Skeletal muscle satellite cell (primary cell): ENCODE measurements around the gene PPP1R1B.

Source experiments
- H3K27me3 ChIP-seq: 2 replicates; pipeline ENCODE4 v1.7.0; 2013; ENCODE audit warnings: low read length; ENCODE audit not compliant: control insufficient read depth, insufficient read depth
- H3K36me3 ChIP-seq: 2 replicates; pipeline ENCODE4 v1.7.0; 2013; ENCODE audit warnings: mild to moderate bottlenecking, control low read depth, low read length; ENCODE audit not compliant: insufficient read depth
- H3K4me1 ChIP-seq: 2 replicates; pipeline ENCODE4 v1.7.0; 2013; ENCODE audit warnings: low read length; ENCODE audit not compliant: control insufficient read depth, insufficient read depth
- H3K4me2 ChIP-seq: 2 replicates; pipeline ENCODE4 v1.7.0; 2013; ENCODE audit warnings: mild to moderate bottlenecking, low read length
- H3K4me3 ChIP-seq: 2 replicates; pipeline ENCODE4 v1.7.0; 2013; ENCODE audit warnings: low read length
- H3K9ac ChIP-seq: 2 replicates; pipeline ENCODE4 v1.7.0; 2013; ENCODE audit warnings: mild to moderate bottlenecking, low read depth, low read length, moderate library complexity
- H3K9me3 ChIP-seq: replicated peaks from 2 replicates; pipeline ENCODE4 v1.7.0; 2013; ENCODE audit warnings: mild to moderate bottlenecking, control low read depth, low read length

Gene PPP1R1B

DNA sequence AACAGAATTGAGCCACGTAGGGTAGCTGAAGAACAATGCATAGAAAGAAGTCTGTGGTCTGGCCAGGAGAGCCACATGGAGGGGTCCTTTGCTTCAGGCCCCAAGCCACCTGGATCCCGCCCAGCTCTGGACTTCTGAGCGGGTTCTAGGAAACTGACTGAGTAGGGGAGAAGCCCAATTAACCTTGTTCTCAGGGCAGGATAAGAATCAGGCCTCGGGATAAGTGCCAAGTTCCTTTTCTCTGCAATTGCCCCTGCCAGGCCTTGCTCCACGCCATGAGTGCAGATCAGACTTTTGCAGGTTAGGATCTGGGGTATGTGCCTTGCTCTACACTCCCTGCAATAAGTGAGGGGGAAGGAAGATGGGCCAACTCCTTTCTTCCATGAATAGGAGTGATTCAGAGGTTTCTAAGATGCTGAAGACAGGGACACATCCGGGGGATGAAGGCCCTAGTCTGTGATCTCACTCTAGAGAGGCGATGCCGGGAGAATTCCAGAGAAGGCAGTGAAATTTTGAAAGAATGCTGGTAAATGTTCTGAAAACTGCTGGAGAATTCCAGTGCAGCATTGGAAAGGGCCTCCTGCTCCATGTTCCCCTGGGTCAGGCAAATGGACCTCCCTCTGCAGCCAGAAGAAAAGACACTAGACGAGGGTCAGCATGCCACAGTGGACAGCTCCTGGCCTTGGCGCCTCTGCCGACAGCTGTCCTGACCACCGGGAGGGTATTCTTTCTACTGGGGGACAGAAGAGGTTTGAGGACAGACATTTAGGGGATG lies 24.8 kb upstream of the PPP1R1B start:
- no peaks in the 10 kb centered on the region for H3K4me1 ChIP-seq
- no peaks in the 10 kb centered on the region for H3K36me3 ChIP-seq
- H3K4me3 ChIP-seq: no peak overlapping the region
- no peak overlapping the region for H3K4me2 ChIP-seq
- peaks cover 97% of the 10 kb centered on the region for H3K27me3 ChIP-seq
- no peak overlapping the region for H3K9ac ChIP-seq
- H3K9me3 ChIP-seq: no peaks in the 10 kb centered on the region

DNA sequence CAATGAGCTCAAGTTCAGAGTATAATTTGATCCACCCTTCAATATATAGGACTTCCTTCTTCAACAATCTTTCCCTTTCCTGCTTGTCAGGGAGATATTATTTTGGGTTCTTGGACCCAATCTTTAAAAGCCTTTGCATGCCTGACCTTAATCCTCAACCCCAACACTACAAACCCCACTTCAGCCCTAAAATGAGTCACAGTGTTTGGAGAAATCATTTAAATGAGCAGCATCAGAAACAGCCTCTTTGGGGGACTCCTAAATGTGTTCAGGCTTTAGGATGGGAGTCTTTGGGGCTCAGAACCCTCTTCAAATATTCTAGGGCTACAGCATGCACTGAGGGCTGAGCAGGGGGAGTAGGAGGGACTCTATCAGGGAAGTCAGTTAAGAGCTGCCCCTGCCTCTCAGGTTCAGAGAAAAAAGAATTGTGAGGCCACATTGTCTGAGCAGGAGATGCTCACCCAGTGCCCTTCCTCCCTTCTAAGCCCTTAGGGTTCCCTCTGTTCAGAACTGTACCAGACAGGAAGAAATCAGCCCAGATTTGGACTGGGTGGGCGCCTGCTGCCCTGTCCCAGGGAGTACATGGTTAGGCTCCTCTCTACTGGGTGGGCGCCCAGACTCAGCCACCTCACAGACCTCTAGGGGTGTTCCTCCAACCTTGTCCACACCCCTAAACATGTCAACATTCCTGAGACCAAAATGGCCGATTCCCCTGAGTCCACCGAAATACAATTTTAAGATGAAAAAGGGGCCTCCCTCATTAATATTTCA lies 24.0 kb upstream of the PPP1R1B start:
- H3K9me3 ChIP-seq: no peaks in the 10 kb centered on the region
- peaks cover 95% of the 10 kb centered on the region for H3K27me3 ChIP-seq
- H3K36me3 ChIP-seq: no peaks in the 10 kb centered on the region
- no peak overlapping the region for H3K4me2 ChIP-seq
- no peak overlapping the region for H3K4me3 ChIP-seq
- H3K4me1 ChIP-seq: no peaks in the 10 kb centered on the region
- no peak overlapping the region for H3K9ac ChIP-seq

DNA sequence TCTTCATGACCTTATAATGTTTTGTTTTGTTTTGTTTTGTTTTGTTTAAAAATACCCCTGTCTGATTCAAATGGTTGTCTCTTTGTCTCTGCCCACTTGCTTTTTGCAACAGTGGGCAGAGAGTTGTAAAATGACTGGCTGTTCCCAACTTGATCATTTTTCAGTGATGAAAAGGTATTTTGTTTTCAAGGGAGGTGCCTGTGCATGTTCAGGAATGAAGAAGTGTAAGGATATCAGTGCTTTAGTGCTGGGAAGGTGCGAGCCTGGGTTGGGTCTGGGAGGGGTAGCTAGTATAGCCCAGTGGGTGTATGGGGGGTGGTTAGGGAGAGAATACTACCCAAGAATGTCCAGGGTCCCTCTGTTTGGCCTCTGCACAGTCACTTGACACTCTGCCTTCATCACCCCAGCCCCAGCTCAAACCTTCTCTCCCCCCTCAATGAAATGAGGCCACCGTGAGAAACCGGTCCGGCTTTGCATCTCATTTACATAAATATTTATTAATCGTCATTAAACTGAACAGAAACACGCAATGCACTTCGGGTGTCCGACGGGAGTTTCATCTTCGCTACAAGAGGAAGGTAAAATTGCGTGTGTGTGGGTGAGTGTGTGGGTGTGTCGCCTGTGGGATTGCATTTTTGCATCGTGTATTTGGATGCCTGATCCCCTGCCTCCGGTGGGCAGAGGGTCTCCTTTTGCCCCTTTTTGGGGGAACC lies 23.3 kb upstream of the PPP1R1B start:
- no peaks in the 10 kb centered on the region for H3K9me3 ChIP-seq
- no peak overlapping the region for H3K4me2 ChIP-seq
- H3K9ac ChIP-seq: no peak overlapping the region
- H3K27me3 ChIP-seq: peaks cover 95% of the 10 kb centered on the region
- H3K36me3 ChIP-seq: no peaks in the 10 kb centered on the region
- H3K4me1 ChIP-seq: no peaks in the 10 kb centered on the region
- no peak overlapping the region for H3K4me3 ChIP-seq

DNA sequence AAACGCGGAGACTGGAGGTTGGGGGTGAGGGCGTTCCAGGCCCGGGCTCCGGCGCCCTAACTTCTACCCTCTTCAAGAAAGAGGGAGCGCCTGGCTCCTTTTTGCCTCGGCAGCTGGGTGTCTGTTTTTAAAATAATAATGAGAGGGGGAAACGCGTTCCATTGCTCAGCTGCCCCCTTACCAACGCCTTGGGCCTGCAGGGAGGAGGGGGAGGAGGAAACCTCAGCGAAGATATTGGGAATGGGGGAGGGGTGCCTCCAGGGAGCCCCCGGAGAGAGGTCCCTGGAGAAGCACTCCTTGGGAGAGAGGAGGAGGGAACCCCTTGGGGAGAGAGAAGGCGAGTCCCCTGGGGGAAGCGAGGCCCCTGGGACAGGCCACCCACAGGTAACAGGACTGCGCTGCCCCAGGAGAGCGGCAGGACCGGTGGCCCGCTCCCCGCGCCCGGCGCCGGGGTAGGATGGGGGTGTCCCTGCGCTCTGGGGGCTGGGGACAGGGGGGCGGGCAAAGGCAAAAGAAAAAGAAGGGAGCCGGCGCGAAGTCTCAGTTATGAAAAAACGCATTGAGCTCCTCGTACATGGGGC lies 21.8 kb upstream of the PPP1R1B start:
- Histone ChIP-seq H3K4me3 (no peak overlapping the region), H3K36me3 (no peaks in the 10 kb centered on the region), H3K4me2 (no peak overlapping the region), H3K9me3 (no peaks in the 10 kb centered on the region), H3K27me3 (peaks cover 95% of the 10 kb centered on the region), H3K4me1 (no peaks in the 10 kb centered on the region), H3K9ac (no peak overlapping the region)

DNA sequence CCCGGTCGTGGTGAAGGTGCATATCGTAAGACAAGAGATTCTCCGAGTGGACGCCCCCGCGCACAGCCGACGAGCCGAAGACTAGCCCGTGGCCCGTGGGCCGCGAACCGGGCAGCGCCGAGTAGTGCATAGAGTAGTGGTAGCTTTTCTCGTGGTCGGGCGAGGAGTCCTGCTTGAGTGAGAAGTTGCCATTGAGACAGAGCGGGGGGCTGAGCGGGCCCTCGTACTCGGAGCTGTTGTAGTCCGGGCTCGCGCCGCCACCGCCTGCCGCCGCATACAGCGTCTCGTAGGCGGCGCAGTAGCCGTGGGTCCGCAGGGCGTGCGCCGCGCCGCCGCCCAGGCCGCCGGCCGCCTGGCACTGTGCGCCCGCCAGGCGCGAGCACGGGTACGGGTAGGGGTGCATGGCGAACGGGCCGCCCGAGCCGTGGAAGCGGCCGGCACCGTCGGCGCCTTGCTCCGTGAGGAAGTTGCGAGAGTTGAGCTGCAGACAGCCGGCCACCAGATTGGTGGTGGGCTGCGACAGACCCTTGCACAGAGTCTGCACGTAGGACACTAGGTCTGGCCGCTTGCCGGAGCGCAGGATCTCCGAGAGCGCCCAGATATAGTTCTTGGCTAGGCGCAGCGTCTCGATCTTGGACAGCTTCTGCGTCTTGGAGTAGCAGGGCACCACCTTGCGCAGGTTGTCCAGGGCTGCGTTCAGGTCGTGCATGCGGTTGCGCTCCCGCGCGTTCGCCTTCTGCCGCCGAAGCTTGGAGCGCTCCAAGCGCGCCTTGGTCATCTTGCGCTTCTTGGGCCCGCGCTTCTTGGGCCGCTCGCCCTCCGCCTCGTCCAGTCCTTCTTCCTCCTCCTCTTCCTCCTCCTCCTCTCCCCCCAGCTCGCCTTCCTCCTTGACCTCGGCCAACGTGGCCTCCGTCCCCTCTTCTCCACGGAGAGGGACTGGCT lies 21.0 kb upstream of the PPP1R1B start:
- H3K9me3 ChIP-seq: no peaks in the 10 kb centered on the region
- H3K4me2 ChIP-seq: no peak overlapping the region
- peaks cover 90% of the 10 kb centered on the region for H3K27me3 ChIP-seq
- no peaks in the 10 kb centered on the region for H3K4me1 ChIP-seq
- no peak overlapping the region for H3K9ac ChIP-seq
- no peak overlapping the region for H3K4me3 ChIP-seq
- H3K36me3 ChIP-seq: no peaks in the 10 kb centered on the region

DNA sequence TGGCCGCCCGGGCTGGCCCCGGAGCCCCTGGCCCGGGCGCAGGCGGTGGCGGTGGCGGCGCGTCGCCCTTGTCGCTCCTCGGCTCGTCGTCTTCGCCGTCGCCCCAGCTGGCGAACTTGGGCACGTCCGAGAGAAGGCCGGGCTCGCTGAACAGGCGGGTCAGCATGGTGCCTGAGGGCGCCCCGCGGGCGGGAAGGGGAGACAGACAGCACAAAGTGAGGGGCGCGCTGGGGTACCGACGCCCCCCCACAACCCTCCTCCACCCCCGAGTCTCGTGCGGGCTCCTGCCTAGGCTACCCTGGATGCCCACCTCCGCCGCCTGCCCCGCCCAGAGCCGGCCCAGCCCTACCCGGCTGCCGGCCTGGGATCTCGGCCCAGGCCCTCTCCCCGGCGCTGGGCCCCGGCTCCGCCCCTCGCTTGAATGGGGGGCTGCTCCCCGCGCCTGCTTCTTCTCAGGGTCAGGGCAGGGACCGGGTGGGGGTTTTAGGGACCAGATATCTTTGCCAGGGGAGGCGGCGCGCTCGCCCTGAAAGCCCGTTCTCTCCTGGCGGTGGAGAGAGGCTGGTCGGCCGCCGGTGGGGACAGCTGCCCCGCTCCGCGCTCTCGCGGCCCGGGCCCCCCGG lies 20.2 kb upstream of the PPP1R1B start:
- H3K36me3 ChIP-seq: no peaks in the 10 kb centered on the region
- H3K9ac ChIP-seq: no peak overlapping the region
- H3K4me1 ChIP-seq: no peaks in the 10 kb centered on the region
- H3K4me2 ChIP-seq: no peak overlapping the region
- H3K9me3 ChIP-seq: no peaks in the 10 kb centered on the region
- H3K27me3 ChIP-seq: peaks cover 90% of the 10 kb centered on the region
- H3K4me3 ChIP-seq: no peak overlapping the region

DNA sequence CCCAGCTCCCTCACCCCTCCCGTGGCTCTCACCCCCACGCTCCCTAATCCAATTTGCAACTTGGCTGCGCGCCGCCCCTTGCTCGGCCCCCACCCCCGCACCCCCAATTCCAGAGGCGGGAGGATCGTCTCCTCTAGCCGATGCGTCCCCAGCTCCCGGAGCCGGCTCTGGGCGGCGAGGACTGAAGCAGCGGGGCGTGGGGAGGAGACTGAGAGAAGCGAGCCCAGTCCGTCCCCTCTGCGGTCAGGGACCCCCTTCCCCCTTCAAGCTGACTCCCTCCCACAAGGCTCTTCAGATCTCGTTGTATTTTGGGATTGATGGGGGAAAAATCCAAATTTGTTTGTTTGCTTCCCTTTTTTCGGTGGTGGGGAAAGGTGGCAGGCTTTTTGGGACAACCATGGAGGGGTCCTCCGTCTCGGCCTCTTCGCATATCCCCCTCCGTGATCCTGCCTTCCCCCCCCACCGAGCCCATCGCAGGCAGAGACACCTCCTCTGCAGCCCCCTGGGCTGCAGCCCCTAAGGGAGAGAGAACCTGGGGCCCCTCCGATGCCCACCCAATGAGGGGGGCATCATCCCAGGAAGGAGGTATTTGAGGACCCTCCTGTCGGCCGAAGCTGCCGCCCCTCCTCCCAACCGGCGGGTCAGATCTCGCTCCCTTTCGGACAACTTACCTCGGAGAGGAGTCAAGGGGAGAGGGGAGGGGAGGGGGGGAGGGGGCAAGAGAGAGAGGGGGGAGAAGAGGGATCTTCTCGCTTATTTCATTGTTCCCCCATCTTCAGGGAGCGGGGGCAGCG lies 19.5 kb upstream of the PPP1R1B start:
- Histone ChIP-seq H3K4me3 (no peak overlapping the region), H3K9me3 (no peaks in the 10 kb centered on the region), H3K4me1 (no peaks in the 10 kb centered on the region), H3K27me3 (peaks cover 83% of the 10 kb centered on the region), H3K4me2 (no peak overlapping the region), H3K9ac (no peak overlapping the region), H3K36me3 (no peaks in the 10 kb centered on the region)

DNA sequence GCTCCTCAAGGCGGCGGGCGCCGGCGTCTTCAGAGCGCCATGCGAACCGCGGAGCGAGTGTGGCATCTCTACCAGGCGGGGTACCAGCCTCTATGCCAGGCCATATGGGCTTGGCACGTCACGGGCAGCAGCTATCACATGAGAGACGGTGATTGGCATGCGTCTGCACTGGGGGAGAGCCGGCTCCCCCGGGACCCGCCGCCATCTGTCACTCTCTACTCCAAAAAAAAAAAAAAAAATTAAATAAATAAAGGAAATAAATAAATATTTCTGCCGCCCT lies 19.0 kb upstream of the PPP1R1B start, which contains the start of gene NEUROD2:
Gene NEUROD2, minus strand, starts transcription at position 70 of the 280 bp plus-strand sequence. CDS start 1,321 bp downstream, outside the sequence.
- H3K36me3 ChIP-seq: no peaks in the 10 kb centered on the region
- no peak within 1 kb of the TSS for H3K4me2 ChIP-seq
- H3K4me1 ChIP-seq: no peaks in the 10 kb centered on the region
- H3K9ac ChIP-seq: no peak within 1 kb of the TSS
- H3K9me3 ChIP-seq: no peaks in the 10 kb centered on the region
- H3K4me3 ChIP-seq: no peak within 1 kb of the TSS
- peaks cover 82% of the 10 kb centered on the region for H3K27me3 ChIP-seq

DNA sequence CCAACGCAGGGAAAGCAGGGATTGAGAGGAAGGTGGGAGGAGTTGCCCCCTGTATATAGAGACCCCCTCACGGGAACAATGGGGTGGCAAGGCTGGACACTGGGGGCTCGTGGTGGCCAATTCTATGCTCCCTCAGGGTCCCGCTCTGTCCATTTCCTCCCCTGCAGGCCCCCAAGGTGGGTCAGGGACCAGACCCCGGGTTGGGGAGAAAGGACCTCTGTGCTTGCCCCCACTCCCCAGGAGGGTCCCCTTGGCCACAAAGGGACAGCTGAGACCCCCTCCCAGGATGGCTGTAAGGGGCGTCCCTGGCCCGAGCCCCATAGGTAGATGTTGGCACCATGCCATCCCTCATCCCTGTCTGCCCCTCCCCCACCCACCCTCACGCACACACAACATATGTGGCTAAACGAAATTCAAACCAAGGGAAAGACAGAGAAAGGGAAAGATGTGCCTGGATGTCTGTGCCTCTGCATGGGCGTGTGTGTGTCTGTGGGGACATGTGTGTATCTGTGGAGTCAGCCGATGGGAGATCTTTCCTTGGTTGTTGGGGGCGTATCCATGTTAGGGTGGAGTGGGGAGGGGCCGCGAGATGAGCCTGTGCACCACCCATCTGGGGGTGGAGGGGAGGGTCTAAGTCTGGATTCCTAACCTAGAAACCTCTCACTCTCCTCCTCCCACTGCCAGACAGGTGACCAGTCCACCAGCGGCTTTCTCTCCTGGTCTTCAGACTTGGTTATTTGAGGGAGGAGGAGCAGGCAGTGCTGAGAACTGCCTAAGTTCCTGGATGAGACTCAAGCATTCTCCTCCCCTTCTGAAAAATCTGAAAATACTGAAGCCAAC lies 18.4 kb upstream of the PPP1R1B start:
- Histone ChIP-seq H3K4me3 (no peak overlapping the region), H3K36me3 (no peaks in the 10 kb centered on the region), H3K4me2 (no peak overlapping the region), H3K27me3 (peaks cover 82% of the 10 kb centered on the region), H3K9me3 (no peaks in the 10 kb centered on the region), H3K9ac (no peak overlapping the region), H3K4me1 (no peaks in the 10 kb centered on the region)
